HG03439 (cell line): ENCODE results near the gene DOK5.

ENCODE experiments used
- ATAC-seq: cut with Tn5 transposase; IDR thresholded peaks from one replicate; pipeline ENCODE4 v1.9.1; 2021; ENCODE audit warnings: mild to moderate bottlenecking, moderate library complexity; ENCODE audit not compliant: unreplicated experiment

Gene DOK5

GRCh38 chr20:54555150-54555549 lies 79.8 kb downstream of the DOK5 start:
- ATAC-seq: no peak

- ATAC-seq: no peak
These were observed 81.0 kb downstream of the DOK5 start for GRCh38 chr20:54556406-54556805.

GRCh38 chr20:54557806-54558590 lies 82.6 kb downstream of the DOK5 start:
- no peak for ATAC-seq

GRCh38 chr20:54559890-54560289 lies 84.5 kb downstream of the DOK5 start:
- no peak for ATAC-seq

GRCh38 chr20:54560357-54560756 lies 85.0 kb downstream of the DOK5 start:
- ATAC-seq: no peak

- ATAC-seq: no peak
These were observed 89.9 kb downstream of the DOK5 start for GRCh38 chr20:54565255-54565654.

GRCh38 chr20:54566031-54566688 lies 90.8 kb downstream of the DOK5 start:
- ATAC-seq: no peak

GRCh38 chr20:54570561-54570960 lies 95.2 kb downstream of the DOK5 start:
- ATAC-seq: no peak

GRCh38 chr20:54572665-54573435 lies 97.5 kb downstream of the DOK5 start:
- no peak for ATAC-seq

GRCh38 chr20:54573838-54574237 lies 98.4 kb downstream of the DOK5 start:
- no peak for ATAC-seq

- no peak for ATAC-seq
These were observed 101.1 kb downstream of the DOK5 start for GRCh38 chr20:54576518-54576917.

- ATAC-seq: no peak
These were observed 102.2 kb downstream of the DOK5 start for GRCh38 chr20:54577637-54578036.

- ATAC-seq: no peak
These were observed 109.8 kb downstream of the DOK5 start for GRCh38 chr20:54585217-54585616.

- ATAC-seq: no peak
These were observed 112.0 kb downstream of the DOK5 start for GRCh38 chr20:54587408-54587807.

GRCh38 chr20:54589402-54590030 lies 114.1 kb downstream of the DOK5 start:
- no peak for ATAC-seq

- ATAC-seq: no peak
These were observed 115.5 kb downstream of the DOK5 start for GRCh38 chr20:54590856-54591255.

GRCh38 chr20:54596651-54597050 lies 121.3 kb downstream of the DOK5 start:
- ATAC-seq: no peak

GRCh38 chr20:54598352-54598751 lies 123.0 kb downstream of the DOK5 start:
- no peak for ATAC-seq

GRCh38 chr20:54600634-54601033 lies 125.2 kb downstream of the DOK5 start:
- ATAC-seq: no peak

GRCh38 chr20:54601831-54602515 lies 126.6 kb downstream of the DOK5 start:
- no peak for ATAC-seq

GRCh38 chr20:54605319-54605718 lies 129.9 kb downstream of the DOK5 start:
- no peak for ATAC-seq
